ENCODE results near the gene CCDC196. TPM values are rescaled to one million over a fixed set of nuclear protein-coding genes. Genes with fewer than 3 reads are reported as not detected.
"Not testable (repeated sequence)": the region's sequence is repeated elsewhere in the genome, so short reads cannot be mapped to it uniquely, and the experiment has no call there.

Gene CCDC196
- total RNA-seq, 1 experiment from 2014 or later, result not detected

- no peak overlapping the region for H3K4me3 ChIP-seq
- DNase-seq, result no peak
Observed at GRCh38 chr14:66487164-66487563, 993 bp downstream of the CCDC196 start.

DNA sequence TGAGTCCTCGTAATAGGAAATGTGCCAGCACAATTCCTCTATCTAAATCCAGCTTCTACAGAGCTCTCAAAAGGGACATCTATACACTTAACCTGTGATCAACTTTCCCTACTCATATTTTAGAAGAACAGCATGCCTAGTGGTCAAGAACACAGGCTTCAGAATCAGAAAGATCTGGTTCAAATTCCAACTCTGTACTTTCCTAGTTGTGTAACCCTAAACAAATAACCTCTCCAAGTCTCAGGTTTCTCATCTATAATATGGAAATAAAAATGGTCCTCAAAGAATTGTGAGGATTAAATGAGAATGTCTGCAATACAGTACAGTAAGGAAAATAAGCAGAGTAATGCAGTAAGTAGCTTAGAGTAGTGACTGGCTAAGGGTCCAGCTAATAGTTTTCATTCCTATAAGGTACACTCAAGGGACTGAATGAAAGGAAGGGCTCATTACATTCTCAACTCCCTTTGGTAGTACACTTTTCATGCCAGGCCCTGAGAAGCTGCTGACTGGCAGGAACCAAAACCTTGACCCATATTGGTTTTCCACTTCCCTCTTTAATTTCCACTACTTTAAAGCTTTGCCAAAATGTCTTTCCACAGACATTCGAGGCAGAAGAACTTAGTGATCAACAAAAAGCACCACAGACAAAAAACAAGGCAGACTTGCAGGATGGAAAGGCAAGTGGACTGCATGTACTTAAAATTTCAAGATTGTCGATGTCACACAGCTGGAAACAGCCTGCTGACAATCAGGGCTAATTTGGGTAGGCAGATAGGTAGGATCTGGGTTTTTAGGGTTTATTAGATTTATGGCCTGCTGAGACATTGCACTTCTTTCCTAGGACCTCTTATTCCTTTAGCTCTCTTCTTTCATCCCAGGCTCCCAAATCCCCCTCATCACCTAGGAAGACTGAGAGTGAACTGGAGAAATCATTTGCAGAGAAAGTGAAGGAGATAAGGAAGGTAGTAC lies 4.3 kb downstream of the CCDC196 start:
- Histone ChIP-seq H3K27me3 (no peaks in the 10 kb centered on the region), H3K9me3 (no peaks in the 10 kb centered on the region), H3K4me3 (no peak overlapping the region), H3K36me3 (no peaks in the 10 kb centered on the region)
- DNase-seq, result no peak

More at GRCh38 chr14:66487164-66487563, 993 bp downstream of the CCDC196 start:
- no peaks in the 10 kb centered on the region for H3K36me3 ChIP-seq
- H3K9me3 ChIP-seq, result no peaks in the 10 kb centered on the region
- H3K27me3 ChIP-seq, result no peaks in the 10 kb centered on the region

DNA sequence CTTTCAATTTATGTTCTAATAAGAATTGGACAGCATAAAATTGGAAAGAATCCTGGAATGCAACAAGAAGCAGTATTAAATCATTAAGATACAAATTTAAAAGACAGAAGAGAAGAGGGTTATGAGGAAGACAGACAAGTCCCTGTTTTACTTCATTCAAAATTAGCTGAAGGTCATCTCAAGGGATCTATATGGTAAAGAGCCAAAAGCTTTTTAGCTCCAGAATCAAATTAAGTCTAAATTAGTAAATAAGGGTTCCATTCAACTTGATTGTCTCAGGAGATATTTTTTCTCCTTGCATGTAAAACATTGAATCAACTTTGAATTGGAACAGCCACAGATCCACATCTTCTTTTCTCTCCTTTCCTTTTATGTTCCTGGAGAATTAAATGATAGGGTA lies 7.6 kb downstream of the CCDC196 start:
- Histone ChIP-seq H3K4me3 (no peak overlapping the region), H3K9me3 (no peaks in the 10 kb centered on the region), H3K36me3 (no peaks in the 10 kb centered on the region), H3K27me3 (no peaks in the 10 kb centered on the region)
- no peak for DNase-seq

DNA sequence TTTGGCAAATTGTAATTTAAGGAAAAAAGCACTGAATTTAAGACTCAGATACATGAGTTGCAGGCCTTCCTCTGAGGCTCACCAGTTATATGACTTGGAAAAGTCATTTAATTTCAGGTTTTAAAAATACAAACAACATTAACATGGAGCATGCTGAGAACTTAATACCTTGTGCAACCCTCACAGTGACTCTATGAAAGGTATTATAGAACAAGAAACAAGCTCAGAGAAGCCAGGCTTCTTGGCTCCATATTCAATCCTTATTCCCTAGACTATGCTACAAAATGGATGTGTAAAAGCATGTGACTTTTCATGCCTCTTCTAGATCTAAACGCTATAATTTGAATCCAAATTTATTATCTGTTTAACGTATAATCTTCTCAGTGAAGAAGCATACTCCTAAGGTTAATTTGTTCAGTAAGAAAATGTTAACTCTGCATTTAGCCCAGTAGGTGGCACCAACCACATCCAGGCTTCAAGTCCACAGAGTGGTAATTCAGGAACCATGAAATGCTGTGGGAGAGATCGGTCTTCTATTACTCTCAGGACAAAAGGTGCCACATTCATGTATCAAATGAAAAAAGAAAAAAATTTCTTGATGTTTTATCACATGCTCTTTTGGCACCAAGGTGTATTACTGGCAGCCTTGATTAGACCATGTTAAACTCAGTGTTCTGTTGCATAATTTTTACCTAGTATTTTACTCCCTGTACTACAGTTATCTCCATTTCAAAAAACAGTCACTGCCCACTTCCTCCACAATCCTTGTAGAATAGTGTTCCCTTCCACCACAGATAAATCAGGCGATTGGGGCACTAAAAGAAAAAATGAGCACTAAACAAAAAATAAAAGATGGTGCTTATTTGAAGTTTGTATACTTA lies 9.3 kb downstream of the CCDC196 start:
- Histone ChIP-seq H3K36me3 (no peaks in the 10 kb centered on the region), H3K9me3 (no peaks in the 10 kb centered on the region), H3K27me3 (no peaks in the 10 kb centered on the region), H3K4me3 (no peak overlapping the region)
- peak; percentile 0 for DNase-seq

DNA sequence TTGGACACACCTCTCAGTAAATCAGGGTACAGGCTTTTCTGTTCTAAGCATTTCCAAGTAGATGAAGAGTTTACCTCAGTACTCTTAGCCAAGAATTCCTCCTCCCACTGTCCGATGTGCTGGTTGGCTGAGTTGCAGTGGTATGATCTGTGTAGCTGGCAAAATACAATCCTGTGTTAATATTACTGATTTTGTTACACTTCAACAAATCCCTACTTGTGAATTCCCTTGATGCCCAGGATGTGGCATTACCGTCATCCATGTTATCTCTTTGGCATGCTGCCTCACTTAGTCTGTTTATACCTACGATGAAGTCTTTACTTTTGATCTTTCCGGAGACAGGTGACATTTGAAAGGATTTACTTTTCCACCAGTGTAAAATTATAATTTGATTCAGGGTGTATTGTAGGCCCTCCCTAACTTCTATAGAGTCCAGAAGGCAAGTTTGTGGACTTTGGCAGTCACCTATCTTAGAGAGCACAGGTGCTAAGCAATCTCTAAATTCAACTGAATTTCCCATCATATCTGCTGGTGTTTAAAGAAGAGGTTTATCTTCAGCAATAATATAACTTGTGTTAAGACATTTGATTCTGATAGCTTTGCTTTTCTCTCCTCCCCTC lies 10.1 kb downstream of the CCDC196 start:
- Histone ChIP-seq H3K36me3 (no peaks in the 10 kb centered on the region), H3K9me3 (no peaks in the 10 kb centered on the region), H3K27me3 (no peaks in the 10 kb centered on the region), H3K4me3 (no peak overlapping the region)
- no peak for DNase-seq

GRCh38 chr14:66496911-66497310 lies 10.7 kb downstream of the CCDC196 start:
- DNase-seq, result no peak
- Histone ChIP-seq H3K36me3 (no peaks in the 10 kb centered on the region), H3K27me3 (no peaks in the 10 kb centered on the region), H3K4me3 (no peak overlapping the region), H3K9me3 (no peaks in the 10 kb centered on the region)

DNA sequence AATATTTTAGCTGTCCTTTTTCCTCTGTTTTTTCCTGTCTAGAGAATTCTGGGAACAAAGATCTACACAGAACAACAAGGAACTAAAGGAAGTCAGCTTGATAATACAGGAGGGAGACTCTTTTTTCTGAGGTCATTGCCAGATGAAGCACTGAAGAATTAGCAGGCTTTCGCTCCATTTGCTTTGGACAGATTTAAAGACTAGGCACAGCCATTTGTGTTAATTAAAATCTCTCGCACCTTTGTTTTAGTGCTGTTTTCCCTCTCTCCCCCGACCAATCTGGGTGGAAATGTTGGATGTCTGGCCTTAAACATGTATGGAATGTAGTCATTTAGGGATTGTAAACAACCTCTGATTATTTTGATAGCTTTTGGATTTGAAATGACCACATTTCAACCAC lies 12.1 kb downstream of the CCDC196 start:
- Histone ChIP-seq H3K27me3 (no peaks in the 10 kb centered on the region), H3K4me3 (no peak overlapping the region), H3K36me3 (no peaks in the 10 kb centered on the region), H3K9me3 (no peaks in the 10 kb centered on the region)
- DNase-seq, result no peak

DNA sequence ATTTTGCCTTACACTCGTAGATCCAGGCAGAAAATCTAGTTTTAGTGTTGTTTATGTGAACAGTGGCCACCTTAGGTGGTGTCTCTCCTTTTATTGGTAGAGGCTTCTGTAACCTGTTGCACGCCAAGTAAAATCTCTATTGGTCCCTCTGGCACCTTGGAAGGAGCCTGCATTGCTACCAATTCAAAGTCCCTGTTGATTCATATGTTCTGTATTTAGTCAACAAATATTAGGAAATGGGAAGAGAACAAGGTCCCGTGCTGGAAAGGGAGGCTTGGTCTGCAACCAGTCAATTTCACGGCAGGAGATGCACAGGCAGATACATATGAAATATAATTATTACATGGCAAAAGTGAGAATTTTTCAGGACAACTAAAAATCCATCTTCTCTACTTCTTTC lies 15.4 kb downstream of the CCDC196 start:
- Histone ChIP-seq H3K36me3 (no peaks in the 10 kb centered on the region), H3K27me3 (no peaks in the 10 kb centered on the region), H3K4me3 (no peak overlapping the region), H3K9me3 (no peaks in the 10 kb centered on the region)
- DNase-seq, result no peak

GRCh38 chr14:66502836-66503235 lies 16.7 kb downstream of the CCDC196 start:
- not testable (repeated sequence) for DNase-seq, H3K9me3 ChIP-seq, H3K27me3 ChIP-seq, H3K4me3 ChIP-seq, H3K36me3 ChIP-seq

- DNase-seq, result no peak
- Histone ChIP-seq H3K9me3 (no peaks in the 10 kb centered on the region), H3K4me3 (no peak overlapping the region)
Observed at GRCh38 chr14:66503532-66503931, 17.4 kb downstream of the CCDC196 start.

GRCh38 chr14:66507181-66507721 lies 21.1 kb downstream of the CCDC196 start:
- Histone ChIP-seq H3K4me3 (peak overlapping the region; percentile 46), H3K9me3 (no peaks in the 10 kb centered on the region), H3K36me3 (no peaks in the 10 kb centered on the region), H3K27me3 (peaks cover 13% of the 10 kb centered on the region)
- no peak for DNase-seq

More at GRCh38 chr14:66503532-66503931, 17.4 kb downstream of the CCDC196 start:
- H3K27me3 ChIP-seq, result peaks cover 1% of the 10 kb centered on the region; the same call in 1 of the 2 replicates
- H3K36me3 ChIP-seq, result no peaks in the 10 kb centered on the region

- Histone ChIP-seq H3K9me3 (no peaks in the 10 kb centered on the region), H3K4me3 (peak within 1 kb of the TSS; percentile 46), H3K36me3 (no peaks in the 10 kb centered on the region), H3K27me3 (peaks cover 13% of the 10 kb centered on the region)
- DNase-seq, result peak; percentile 72
Observed at GRCh38 chr14:66507722-66508546, 21.8 kb downstream of the CCDC196 start, which contains the start of gene GPHN. TSS of gene GPHN (plus strand) at chr14:66508147.

- H3K4me3 ChIP-seq, result peak overlapping the region; percentile 46
- H3K36me3 ChIP-seq, result no peaks in the 10 kb centered on the region
- H3K9me3 ChIP-seq, result no peaks in the 10 kb centered on the region
- no peak for DNase-seq
- peaks cover 13% of the 10 kb centered on the region for H3K27me3 ChIP-seq
Observed at GRCh38 chr14:66508547-66508845, 22.3 kb downstream of the CCDC196 start.

- H3K36me3 ChIP-seq, result no peaks in the 10 kb centered on the region
- peak overlapping the region; percentile 46 for H3K4me3 ChIP-seq
- DNase-seq, result peak; percentile 1
- peaks cover 13% of the 10 kb centered on the region for H3K27me3 ChIP-seq
- H3K9me3 ChIP-seq, result no peaks in the 10 kb centered on the region
Observed at GRCh38 chr14:66508846-66509621, 22.9 kb downstream of the CCDC196 start.

GRCh38 chr14:66509874-66510273 lies 23.7 kb downstream of the CCDC196 start:
- no peak overlapping the region for H3K4me3 ChIP-seq
- no peak for DNase-seq
- H3K27me3 ChIP-seq, result peaks cover 13% of the 10 kb centered on the region
- H3K36me3 ChIP-seq, result no peaks in the 10 kb centered on the region
- H3K9me3 ChIP-seq, result no peaks in the 10 kb centered on the region

All from MG63 (cell line).